Dedifferentiated amniotic fluid mesenchymal stem cell (primary cell): ENCODE data around the gene POP4.

Experiments
- DNase-seq: peaks from one replicate; pipeline ENCODE4 v3.0.0-alpha.2; 2016; ENCODE audit errors: extremely low spot score

Gene POP4

GRCh38 chr19:29576761-29577648 is 29.1 kb upstream of the POP4 start:
- DNase-seq = no peak

- DNase-seq = no peak
Measured at GRCh38 chr19:29577649-29577963, 28.5 kb upstream of the POP4 start.

- no peak for DNase-seq
Measured at GRCh38 chr19:29578349-29578748, 27.7 kb upstream of the POP4 start.

- DNase-seq = no peak
Measured at GRCh38 chr19:29579308-29579910, 26.7 kb upstream of the POP4 start.

- DNase-seq = no peak
Measured at GRCh38 chr19:29581398-29581797, 24.7 kb upstream of the POP4 start.

- DNase-seq = no peak
Measured at GRCh38 chr19:29583196-29583999, 22.7 kb upstream of the POP4 start.

- no peak for DNase-seq
Measured at GRCh38 chr19:29586401-29586800, 19.7 kb upstream of the POP4 start.

GRCh38 chr19:29587059-29587458 is 19.0 kb upstream of the POP4 start:
- DNase-seq = no peak

GRCh38 chr19:29587518-29587986 is 18.5 kb upstream of the POP4 start:
- no peak for DNase-seq

GRCh38 chr19:29588095-29588494 is 18.0 kb upstream of the POP4 start:
- no peak for DNase-seq

- no peak for DNase-seq
Measured at GRCh38 chr19:29590278-29590677, 15.8 kb upstream of the POP4 start.

GRCh38 chr19:29591670-29592069 is 14.4 kb upstream of the POP4 start:
- no peak for DNase-seq

- DNase-seq = no peak
Measured at GRCh38 chr19:29593869-29594268, 12.2 kb upstream of the POP4 start.

GRCh38 chr19:29596080-29596727 is 9.9 kb upstream of the POP4 start:
- DNase-seq = no peak

GRCh38 chr19:29596885-29597525 is 9.1 kb upstream of the POP4 start:
- DNase-seq = no peak

- no peak for DNase-seq
Measured at GRCh38 chr19:29598036-29598435, 8.0 kb upstream of the POP4 start.

GRCh38 chr19:29598496-29598895 is 7.6 kb upstream of the POP4 start:
- DNase-seq = no peak

- DNase-seq = no peak
Measured at GRCh38 chr19:29603308-29603707, 2.8 kb upstream of the POP4 start.

- no peak for DNase-seq
Measured at GRCh38 chr19:29606420-29606747, 301 bp downstream of the POP4 start.

- no peak for DNase-seq
Measured at GRCh38 chr19:29609636-29610035, 3.6 kb downstream of the POP4 start.

GRCh38 chr19:29610213-29610573 is 4.1 kb downstream of the POP4 start:
- DNase-seq = no peak
